Heart left ventricle (tissue), 13 donors: ENCODE results near the gene CACNA1C.

Experiments
- CTCF ChIP-seq, 12 donors: fragments of 200-600 bp; sonication (generic) in 4 of 12; IDR thresholded peaks; one replicate each; pipeline versions ENCODE4 v1.5.0 to v1.8.0; 2018 to 2022; ENCODE audit warnings: antibody characterized with exemption in 12 of 12, mild to moderate bottlenecking in 5 of 12
- POLR2A ChIP-seq, 2 donors: fragments of 450-650 bp; IDR thresholded peaks; one replicate each; pipeline ENCODE4 v1.6.1; 2017; ENCODE audit warnings: antibody characterized with exemption in 2 of 2, mild to moderate bottlenecking in 2 of 2, moderate library complexity in 2 of 2
- donor health status: ischemic (EF 13 %, LVEDD 7.1; RV severe dilation, severe dysfunction).
- donor health status: DM: no; HTN: yes; CAD: no.
- donor health status: DM: no; HTN: no; CAD: no.
- donor health status: ischemic (EF 25% LVEDD 6.9; RV normal size, moderate dysfunction).
- donor health status: ischemic (EF 25% LVEDD 5.7; RV mildly dilated, moderate dysfunction).
- donor health status: ischemic (EF 35%, LVEDD 5.7; RV mildly dilated, moderate dysfunction).
- donor health status: nonischemic (EF 11% LVEDD 7.7; RV severe dilation, severe dysfunction).
- donor health status: DM: yes; HTN: yes; CAD: no.
- donor health status: PGD.
- donor health status: ischemic (EF 29% LVEDD 5.4; RV normal size, mild dysfunction).
- donor health status: nonischemic (EF 23%, LVEDD 6.1; RV moderate dilation, normal function).

- no peak for TF ChIP-seq CTCF (IDR thresholded peaks at IDR 0.05)
- TF ChIP-seq POLR2A (IDR thresholded peaks at IDR 0.05) = no peak
Observed at GRCh38 chr12:2298556-2299200, 245.9 kb downstream of the CACNA1C start.
